HK-2 (cell line): Measurements from ENCODE around the gene GK2.

Experiments used
- DNase-seq: peaks from one replicate; pipeline ENCODE4 v3.0.0-alpha.2; 2018; ENCODE audit not compliant: unreplicated experiment

The GK2 gene

DNA sequence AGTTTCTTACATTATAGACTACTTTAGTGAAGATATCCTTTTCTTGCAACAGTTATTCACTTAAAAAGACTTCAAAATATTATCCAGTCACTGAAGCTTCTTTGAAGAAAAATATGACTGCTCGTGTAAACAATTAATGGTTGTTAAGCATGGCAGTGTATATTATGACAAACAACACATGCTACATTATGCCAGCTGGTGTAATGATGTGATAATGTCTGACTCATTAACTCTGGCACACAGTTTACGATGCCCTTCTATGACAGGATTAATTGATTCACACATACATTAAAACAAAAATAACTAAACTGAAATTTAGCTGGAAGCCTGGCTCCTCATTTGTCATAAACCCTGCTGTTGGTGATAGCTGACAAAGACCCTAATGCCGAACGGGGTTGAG lies 22.4 kb downstream of the GK2 start:
- DNase-seq: no peak

DNA sequence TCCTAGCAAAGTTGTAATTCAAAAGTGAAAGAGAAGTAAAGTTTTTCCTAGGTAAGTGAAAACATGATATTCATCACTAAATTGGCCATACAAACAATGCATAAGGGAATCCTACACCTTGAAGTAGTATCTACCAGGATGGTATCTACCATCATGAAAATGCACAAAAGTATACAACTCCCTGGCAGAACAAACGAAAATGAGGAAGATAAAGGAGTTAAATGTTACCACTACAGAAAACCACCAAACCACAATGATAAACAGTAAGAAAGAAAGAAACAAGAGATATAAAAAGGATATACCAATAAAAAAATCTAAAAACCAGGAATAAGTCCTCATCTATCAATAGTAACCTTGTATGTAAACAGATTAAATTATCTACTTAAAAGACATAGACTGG lies 26.9 kb downstream of the GK2 start:
- no peak for DNase-seq

- no peak for DNase-seq
These were observed 38.0 kb downstream of the GK2 start for GRCh38 chr4:79370026-79370425.

DNA sequence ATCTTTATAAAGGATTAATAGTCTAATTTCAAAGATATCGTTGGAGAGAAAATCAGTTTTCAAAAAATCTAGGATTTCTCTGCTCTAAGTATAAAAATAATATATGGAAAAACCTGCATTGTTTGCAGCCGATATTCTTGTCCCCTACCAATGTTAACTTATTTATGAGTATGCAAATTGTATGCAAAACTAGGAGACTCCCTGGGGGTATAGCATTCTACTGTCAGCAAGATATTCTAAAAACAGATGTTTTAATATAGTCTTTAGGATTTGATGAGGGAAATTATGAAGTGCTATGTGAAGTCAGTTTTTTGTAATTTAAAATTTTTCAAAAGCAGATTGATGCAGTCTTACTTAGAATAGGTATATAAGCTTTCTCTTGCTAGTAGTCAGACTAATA lies 40.9 kb downstream of the GK2 start:
- no peak for DNase-seq

- DNase-seq: no peak
These were observed 41.6 kb downstream of the GK2 start for GRCh38 chr4:79366422-79366821.

- DNase-seq: no peak
These were observed 44.0 kb downstream of the GK2 start for GRCh38 chr4:79364061-79364460.

DNA sequence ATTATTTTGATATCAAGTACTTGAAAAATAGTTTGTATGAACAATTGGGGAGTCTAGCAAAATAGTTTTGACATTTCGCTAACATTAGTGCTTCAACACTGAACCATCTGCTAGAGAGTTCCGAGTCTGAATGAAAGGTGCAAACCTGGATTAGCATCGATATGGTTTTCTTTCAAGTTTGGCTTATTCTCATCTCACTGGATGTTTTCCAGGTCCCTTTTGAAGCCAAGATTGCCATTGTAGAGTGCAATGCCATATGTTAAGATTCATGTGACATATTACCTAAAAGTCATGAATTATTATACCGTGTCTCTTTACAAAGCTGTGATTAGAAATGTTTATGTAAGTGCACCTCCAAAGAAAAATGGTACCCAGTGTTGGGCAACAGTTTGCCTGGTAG lies 45.4 kb downstream of the GK2 start:
- DNase-seq: no peak

- DNase-seq: no peak
These were observed 48.0 kb downstream of the GK2 start for GRCh38 chr4:79360006-79360405.

- DNase-seq: no peak
These were observed 49.6 kb downstream of the GK2 start for GRCh38 chr4:79358438-79358837.

- no peak for DNase-seq
These were observed 50.7 kb downstream of the GK2 start for GRCh38 chr4:79357365-79357764.
